ENCODE measurements around the gene ITPK1.

The ITPK1 gene

GRCh38 chr14:92962031-92962830 lies 153.5 kb downstream of the ITPK1 start:
- DNase-seq: no peak

- DNase-seq: no peak
Observed at GRCh38 chr14:92961567-92961855, 154.2 kb downstream of the ITPK1 start.

GRCh38 chr14:92960706-92961566 lies 154.8 kb downstream of the ITPK1 start:
- no peak for DNase-seq

- no peak for DNase-seq
Observed at GRCh38 chr14:92959761-92960680, 155.7 kb downstream of the ITPK1 start.

- no peak for DNase-seq
Observed at GRCh38 chr14:92959189-92959531, 156.6 kb downstream of the ITPK1 start.

- DNase-seq: no peak
Observed at GRCh38 chr14:92958373-92959188, 157.1 kb downstream of the ITPK1 start.

GRCh38 chr14:92956961-92957360 lies 158.8 kb downstream of the ITPK1 start:
- DNase-seq: no peak

- no peak for DNase-seq
Observed at GRCh38 chr14:92955381-92955780, 160.3 kb downstream of the ITPK1 start.

GRCh38 chr14:92954933-92955332 lies 160.8 kb downstream of the ITPK1 start:
- no peak for DNase-seq

- DNase-seq: no peak
Observed at GRCh38 chr14:92953526-92953925, 162.2 kb downstream of the ITPK1 start.

- no peak for DNase-seq
Observed at GRCh38 chr14:92952481-92953298, 163.0 kb downstream of the ITPK1 start.

GRCh38 chr14:92951912-92952471 lies 163.7 kb downstream of the ITPK1 start:
- DNase-seq: peak; percentile 54

GRCh38 chr14:92951261-92951660 lies 164.5 kb downstream of the ITPK1 start:
- DNase-seq: no peak

- DNase-seq: no peak
Observed at GRCh38 chr14:92950773-92951172, 165.0 kb downstream of the ITPK1 start.

- no peak for DNase-seq
Observed at GRCh38 chr14:92950193-92950540, 165.6 kb downstream of the ITPK1 start.

GRCh38 chr14:92949496-92950192 lies 166.1 kb downstream of the ITPK1 start:
- DNase-seq: no peak

GRCh38 chr14:92948647-92949046 lies 167.1 kb downstream of the ITPK1 start:
- no peak for DNase-seq

GRCh38 chr14:92946847-92947545 lies 168.7 kb downstream of the ITPK1 start:
- no peak for DNase-seq

GRCh38 chr14:92945959-92946846 lies 169.5 kb downstream of the ITPK1 start:
- no peak for DNase-seq

Measured in KG1 (cell line).